ENCODE results near the gene RPLP2.

RPLP2 gene

DNA sequence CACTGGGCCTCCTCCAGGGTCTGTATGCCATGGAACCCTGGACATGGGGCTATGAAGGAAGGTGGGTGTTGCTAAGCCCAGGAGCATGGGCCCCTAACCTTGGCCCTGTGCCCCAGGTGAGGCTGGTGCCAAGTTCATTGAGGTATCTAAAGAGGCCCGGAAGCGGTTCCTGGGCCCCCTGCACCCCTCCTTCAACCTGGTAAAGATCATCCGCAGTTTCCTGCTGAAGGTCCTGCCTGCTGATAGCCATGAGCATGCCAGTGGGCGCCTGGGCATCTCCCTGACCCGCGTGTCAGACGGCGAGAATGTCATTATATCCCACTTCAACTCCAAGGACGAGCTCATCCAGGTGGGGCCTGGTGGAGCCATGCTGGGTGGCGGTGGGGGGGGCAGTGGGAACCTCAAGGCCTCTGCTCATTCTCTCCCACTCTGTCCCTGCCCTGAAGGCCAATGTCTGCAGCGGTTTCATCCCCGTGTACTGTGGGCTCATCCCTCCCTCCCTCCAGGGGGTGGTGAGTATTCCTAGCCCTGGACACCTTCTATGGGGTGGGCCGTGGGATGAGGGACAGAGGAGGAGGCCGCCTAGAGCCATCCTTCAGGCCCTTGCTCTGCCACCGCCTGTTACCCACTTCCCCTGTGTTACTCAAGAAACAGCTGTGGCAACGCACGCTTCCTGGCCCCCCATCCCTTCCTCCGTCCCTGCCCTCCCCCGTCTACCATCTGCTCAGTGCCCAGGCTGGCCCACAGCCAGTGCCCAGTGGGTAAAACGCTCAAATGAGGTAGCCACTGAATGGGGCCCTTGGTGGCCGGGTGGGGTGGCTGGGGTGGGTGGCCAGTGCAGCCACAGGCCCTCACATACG is 12.0 kb downstream of the RPLP2 start:
- H3K4me3 ChIP-seq (replicated peaks; ENCODE audit: low read depth, low read length) = no peak overlapping the region
- DNase-seq (ENCODE audit: extremely low read depth, insufficient read length) = no peak
- TF ChIP-seq CTCF (IDR thresholded peaks at IDR 0.05; ENCODE audit: insufficient read depth, low read length, poor library complexity, severe bottlenecking) = no peak
- H3K27me3 ChIP-seq (replicated peaks; ENCODE audit: control insufficient read depth, insufficient read depth, low read length) = no peaks in the 10 kb centered on the region
- H3K36me3 ChIP-seq (ENCODE audit: control insufficient read depth, insufficient read depth, low read length) = peaks cover 4% of the 10 kb centered on the region; the same call in 1 of the 2 replicates

DNA sequence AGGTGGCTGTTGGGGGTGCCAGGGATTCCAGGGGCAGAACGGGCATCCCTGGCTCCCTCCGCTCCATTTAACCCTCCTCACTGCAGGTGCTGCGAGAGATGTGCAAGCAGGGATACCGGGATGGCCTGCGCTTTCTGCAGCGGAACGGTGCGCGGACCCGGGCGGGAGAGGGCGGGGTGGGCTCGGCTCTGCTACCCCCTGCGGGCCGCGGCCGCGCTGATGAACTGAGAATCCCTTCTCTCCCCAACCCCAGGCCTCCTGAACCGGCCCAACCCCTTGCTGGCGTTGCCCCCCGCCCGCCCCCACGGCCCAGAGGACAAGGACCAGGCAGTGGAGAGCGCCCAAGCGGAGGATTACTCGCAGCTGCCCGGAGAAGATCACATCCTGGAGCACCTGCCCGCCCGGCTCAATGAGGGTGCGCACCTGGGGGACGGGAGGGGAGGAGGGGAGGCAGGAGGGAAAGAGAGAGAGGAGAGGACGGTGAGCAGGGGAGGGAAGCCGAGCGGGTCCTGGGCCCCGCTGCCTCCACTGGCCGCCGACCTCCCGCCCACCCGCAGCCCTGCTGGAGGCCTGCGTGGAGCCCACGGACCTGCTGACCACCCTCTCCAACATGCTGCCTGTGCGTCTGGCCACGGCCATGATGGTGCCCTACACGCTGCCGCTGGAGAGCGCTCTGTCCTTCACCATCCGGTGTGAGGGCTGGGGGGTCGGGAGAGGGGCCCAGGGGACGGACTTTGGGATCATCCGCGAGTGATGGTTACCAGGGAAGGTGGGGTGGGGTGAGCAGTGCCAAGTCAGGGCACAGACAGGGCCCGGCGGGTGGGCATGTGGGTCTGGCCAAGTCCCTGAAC is 13.9 kb downstream of the RPLP2 start:
- DNase-seq (ENCODE audit: extremely low read depth, insufficient read length) = no peak
- Histone ChIP-seq H3K4me3 (replicated peaks; ENCODE audit: low read depth, low read length) (no peak overlapping the region), H3K27me3 (replicated peaks; ENCODE audit: control insufficient read depth, insufficient read depth, low read length) (no peaks in the 10 kb centered on the region), H3K36me3 (ENCODE audit: control insufficient read depth, insufficient read depth, low read length) (peaks cover 4% of the 10 kb centered on the region; the same call in 1 of the 2 replicates)
- TF ChIP-seq CTCF (IDR thresholded peaks at IDR 0.05; ENCODE audit: insufficient read depth, low read length, poor library complexity, severe bottlenecking) = no peak

GRCh38 chr11:824292-824880 is 14.6 kb downstream of the RPLP2 start:
- TF ChIP-seq CTCF (IDR thresholded peaks at IDR 0.05; ENCODE audit: insufficient read depth, low read length, poor library complexity, severe bottlenecking) = no peak
- Histone ChIP-seq H3K36me3 (ENCODE audit: control insufficient read depth, insufficient read depth, low read length) (peaks cover 4% of the 10 kb centered on the region; the same call in 1 of the 2 replicates), H3K4me3 (replicated peaks; ENCODE audit: low read depth, low read length) (no peak overlapping the region), H3K27me3 (replicated peaks; ENCODE audit: control insufficient read depth, insufficient read depth, low read length) (no peaks in the 10 kb centered on the region)
- DNase-seq (ENCODE audit: extremely low read depth, insufficient read length) = no peak

DNA sequence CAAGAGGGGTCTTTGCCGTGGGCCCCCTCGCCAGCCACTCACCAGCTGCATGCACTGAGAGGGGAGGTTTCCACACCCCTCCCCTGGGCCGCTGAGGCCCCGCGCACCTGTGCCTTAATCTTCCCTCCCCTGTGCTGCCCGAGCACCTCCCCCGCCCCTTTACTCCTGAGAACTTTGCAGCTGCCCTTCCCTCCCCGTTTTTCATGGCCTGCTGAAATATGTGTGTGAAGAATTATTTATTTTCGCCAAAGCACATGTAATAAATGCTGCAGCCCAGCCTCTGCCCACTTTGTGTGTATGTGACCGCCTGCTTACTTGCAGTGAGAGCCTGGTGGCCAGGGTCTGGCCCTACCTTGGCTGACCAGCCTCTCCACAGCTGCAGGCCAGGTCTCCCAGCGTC is 15.2 kb downstream of the RPLP2 start:
- no peak for DNase-seq (ENCODE audit: extremely low read depth, insufficient read length)
- Histone ChIP-seq H3K4me3 (replicated peaks; ENCODE audit: low read depth, low read length) (no peak overlapping the region), H3K36me3 (ENCODE audit: control insufficient read depth, insufficient read depth, low read length) (peaks cover 4% of the 10 kb centered on the region; the same call in 1 of the 2 replicates), H3K27me3 (replicated peaks; ENCODE audit: control insufficient read depth, insufficient read depth, low read length) (no peaks in the 10 kb centered on the region)
- TF ChIP-seq CTCF (IDR thresholded peaks at IDR 0.05; ENCODE audit: insufficient read depth, low read length, poor library complexity, severe bottlenecking) = no peak

DNA sequence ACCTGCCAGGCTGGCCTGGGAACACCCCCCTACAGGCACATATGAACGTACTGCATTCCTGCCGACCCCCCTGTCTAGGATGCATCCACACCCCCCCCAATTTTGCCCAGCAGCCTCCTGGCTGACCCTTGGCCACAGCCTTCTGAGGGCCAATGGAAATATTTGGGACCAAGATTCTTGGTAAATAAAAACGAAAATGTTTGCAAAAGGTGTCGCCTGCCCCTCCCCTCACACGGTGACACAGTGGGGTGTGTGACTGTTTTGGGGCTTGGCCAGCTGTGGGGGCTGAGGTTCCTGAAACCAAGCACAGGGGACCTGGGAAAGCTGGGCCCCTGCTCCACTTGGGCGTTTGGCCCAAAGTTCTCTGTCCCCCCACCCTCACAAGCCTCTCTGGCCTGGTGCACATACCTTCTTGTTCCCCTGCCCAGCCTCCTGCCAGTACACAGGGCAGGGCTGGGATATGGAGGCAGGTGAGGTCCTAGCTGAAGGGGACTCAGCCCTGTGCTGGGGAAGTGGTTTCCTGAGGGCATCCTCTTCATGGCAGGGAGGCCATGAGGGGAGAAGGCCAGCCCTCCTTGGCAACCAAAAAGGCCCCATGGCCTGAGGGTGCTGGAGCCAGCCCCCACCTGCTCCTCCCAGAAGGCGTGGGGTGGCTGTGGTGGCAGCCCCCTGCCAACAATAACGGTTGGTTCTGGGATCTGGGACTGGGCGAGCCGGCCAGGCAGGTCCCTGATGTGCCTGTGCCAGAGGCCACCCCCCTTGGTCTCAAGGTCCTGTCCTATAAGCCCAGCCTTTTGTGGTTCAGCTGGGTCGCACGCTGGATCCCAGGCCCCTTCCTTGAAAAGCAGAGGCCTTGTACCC is 15.8 kb downstream of the RPLP2 start:
- no peaks in the 10 kb centered on the region for H3K27me3 ChIP-seq (replicated peaks; ENCODE audit: control insufficient read depth, insufficient read depth, low read length)
- DNase-seq (ENCODE audit: extremely low read depth, insufficient read length) = no peak
- TF ChIP-seq CTCF (IDR thresholded peaks at IDR 0.05; ENCODE audit: insufficient read depth, low read length, poor library complexity, severe bottlenecking) = no peak
- H3K4me3 ChIP-seq (replicated peaks; ENCODE audit: low read depth, low read length) = no peak overlapping the region
- peaks cover 4% of the 10 kb centered on the region; the same call in 1 of the 2 replicates for H3K36me3 ChIP-seq (ENCODE audit: control insufficient read depth, insufficient read depth, low read length)
